DND-41 (cell line): ENCODE measurements around the gene NFATC2IP.

ENCODE experiments used
- CTCF ChIP-seq: IDR thresholded peaks from 2 replicates; pipeline ENCODE4 v1.5.1; 2012; ENCODE audit warnings: borderline replicate concordance, low read length, moderate library complexity, mild to moderate bottlenecking; ENCODE audit not compliant: poor library complexity, severe bottlenecking; ENCODE audit errors: extremely low read depth
- EZH2 ChIP-seq: IDR thresholded peaks from 3 replicates; pipeline ENCODE4 v1.6.1; 2012; ENCODE audit warnings: borderline replicate concordance, low read depth, mild to moderate bottlenecking, moderate library complexity, low read length, inconsistent platforms; ENCODE audit not compliant: severe bottlenecking

GRCh38 chr16:28943281-28943680, 7.5 kb upstream of the NFATC2IP start:
- TF ChIP-seq CTCF (no peak), EZH2 (no peak)
